OCI-LY3 (cell line): ENCODE results near the gene ARL6IP5.

Experiments used
- H2AFZ ChIP-seq: fragments of 200-600, 300-600 bp; shearing (Covaris generic); 2 replicates; pipeline ENCODE4 v1.6.0; 2014; ENCODE audit warnings: antibody characterized with exemption, low read depth, low read length
- H3K27ac ChIP-seq: fragments of 200-600, 300-600 bp; sonication (generic); 2 replicates; pipeline ENCODE4 v1.5.1; 2014; ENCODE audit warnings: mild to moderate bottlenecking, low read length, moderate library complexity, mixed read lengths
- H3K27me3 ChIP-seq: fragments of 200-600, 300-600 bp; sonication (generic); 2 replicates; pipeline ENCODE4 v1.6.1; 2014; ENCODE audit warnings: low read depth, low read length, mixed read lengths
- H3K36me3 ChIP-seq: fragments of 200-600, 300-600 bp; sonication (generic); replicated peaks from 2 replicates; pipeline ENCODE3; 2014; ENCODE audit warnings: low read depth, low read length, mixed read lengths
- H3K4me1 ChIP-seq: fragments of 300-600, 200-600 bp; sonication (generic); 2 replicates; pipeline ENCODE4 v1.6.1; 2014; ENCODE audit warnings: low read length, mixed read lengths
- H3K4me2 ChIP-seq: fragments of 200-600, 300-600 bp; sonication (generic); 2 replicates; pipeline ENCODE4 v1.6.1; 2014; ENCODE audit warnings: low read length, mixed read lengths
- H3K4me3 ChIP-seq: fragments of 300-600, 200-600 bp; sonication (generic); 2 replicates; pipeline ENCODE4 v1.5.1; 2014; ENCODE audit warnings: antibody characterized with exemption, mild to moderate bottlenecking, low read length, moderate library complexity
- H3K79me2 ChIP-seq: fragments of 300-600, 200-600 bp; shearing (Covaris generic); 2 replicates; pipeline ENCODE4 v1.6.1; 2014; ENCODE audit warnings: mild to moderate bottlenecking, low read length, mixed read lengths
- H3K9ac ChIP-seq: fragments of 300-600, 200-600 bp; shearing (Covaris generic); 2 replicates; pipeline ENCODE4 v1.6.0; 2014; ENCODE audit warnings: mild to moderate bottlenecking, low read length, moderate library complexity
- H3K9me3 ChIP-seq: fragments of 200-600, 300-600 bp; shearing (Covaris generic); 2 replicates; pipeline ENCODE4 v1.6.1; 2014; ENCODE audit warnings: low read length, mixed read lengths; ENCODE audit not compliant: insufficient read depth
- H4K20me1 ChIP-seq: fragments of 200-600, 300-600 bp; sonication (generic); 2 replicates; pipeline ENCODE4 v1.6.1; 2016; ENCODE audit warnings: low read length, mixed read lengths; ENCODE audit not compliant: insufficient read depth
- EZH2phosphoT487 ChIP-seq: fragments of 200-600 bp; shearing (Covaris generic); IDR thresholded peaks from 2 replicates; pipeline ENCODE4 v1.6.1; 2018; ENCODE audit warnings: antibody characterized with exemption, mixed run types, low read depth
- TF ChIP-seq, protein P1 (sequence below): fragments of 200-600, 300-600 bp; sonication (generic); IDR thresholded peaks from 2 replicates; pipeline ENCODE4 v1.5.1; 2014; ENCODE audit warnings: antibody characterized with exemption, low read length, low read depth

ARL6IP5 gene

GRCh38 chr3:69137412-69137811 lies 52.7 kb downstream of the ARL6IP5 start:
- Histone ChIP-seq H3K9me3 (no peaks in the 10 kb centered on the region), H2AFZ (no peak overlapping the region), H3K9ac (no peak overlapping the region), H3K4me2 (no peak overlapping the region), H3K36me3 (no peaks in the 10 kb centered on the region), H3K27ac (no peak overlapping the region), H3K4me1 (no peaks in the 10 kb centered on the region), H3K79me2 (no peaks in the 10 kb centered on the region), H3K4me3 (no peak overlapping the region), H3K27me3 (peaks cover 38% of the 10 kb centered on the region; the same call in 1 of the 2 replicates), H4K20me1 (no peaks in the 10 kb centered on the region)
- TF ChIP-seq EZH2phosphoT487, result no peak
- TF ChIP-seq, protein P1, sequence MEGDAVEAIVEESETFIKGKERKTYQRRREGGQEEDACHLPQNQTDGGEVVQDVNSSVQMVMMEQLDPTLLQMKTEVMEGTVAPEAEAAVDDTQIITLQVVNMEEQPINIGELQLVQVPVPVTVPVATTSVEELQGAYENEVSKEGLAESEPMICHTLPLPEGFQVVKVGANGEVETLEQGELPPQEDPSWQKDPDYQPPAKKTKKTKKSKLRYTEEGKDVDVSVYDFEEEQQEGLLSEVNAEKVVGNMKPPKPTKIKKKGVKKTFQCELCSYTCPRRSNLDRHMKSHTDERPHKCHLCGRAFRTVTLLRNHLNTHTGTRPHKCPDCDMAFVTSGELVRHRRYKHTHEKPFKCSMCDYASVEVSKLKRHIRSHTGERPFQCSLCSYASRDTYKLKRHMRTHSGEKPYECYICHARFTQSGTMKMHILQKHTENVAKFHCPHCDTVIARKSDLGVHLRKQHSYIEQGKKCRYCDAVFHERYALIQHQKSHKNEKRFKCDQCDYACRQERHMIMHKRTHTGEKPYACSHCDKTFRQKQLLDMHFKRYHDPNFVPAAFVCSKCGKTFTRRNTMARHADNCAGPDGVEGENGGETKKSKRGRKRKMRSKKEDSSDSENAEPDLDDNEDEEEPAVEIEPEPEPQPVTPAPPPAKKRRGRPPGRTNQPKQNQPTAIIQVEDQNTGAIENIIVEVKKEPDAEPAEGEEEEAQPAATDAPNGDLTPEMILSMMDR, result no peak

GRCh38 chr3:69141313-69141712 lies 56.6 kb downstream of the ARL6IP5 start:
- peaks cover 38% of the 10 kb centered on the region; the same call in 1 of the 2 replicates for H3K27me3 ChIP-seq
- no peak overlapping the region for H3K4me2 ChIP-seq
- TF ChIP-seq EZH2phosphoT487, result no peak
- TF ChIP-seq, protein P1, result no peak
- no peak overlapping the region for H3K27ac ChIP-seq
- H2AFZ ChIP-seq, result no peak overlapping the region
- H3K4me1 ChIP-seq, result no peaks in the 10 kb centered on the region
- H4K20me1 ChIP-seq, result no peaks in the 10 kb centered on the region
- no peaks in the 10 kb centered on the region for H3K9me3 ChIP-seq
- H3K9ac ChIP-seq, result no peak overlapping the region
- no peak overlapping the region for H3K4me3 ChIP-seq
- no peaks in the 10 kb centered on the region for H3K36me3 ChIP-seq
- no peaks in the 10 kb centered on the region for H3K79me2 ChIP-seq

GRCh38 chr3:69142090-69142489 lies 57.4 kb downstream of the ARL6IP5 start:
- Histone ChIP-seq H3K27me3 (peaks cover 35% of the 10 kb centered on the region; the same call in 1 of the 2 replicates), H3K4me1 (no peaks in the 10 kb centered on the region), H3K27ac (no peak overlapping the region), H3K9ac (no peak overlapping the region), H3K4me2 (no peak overlapping the region), H2AFZ (no peak overlapping the region), H3K9me3 (no peaks in the 10 kb centered on the region), H3K36me3 (no peaks in the 10 kb centered on the region), H3K4me3 (no peak overlapping the region), H3K79me2 (no peaks in the 10 kb centered on the region), H4K20me1 (no peaks in the 10 kb centered on the region)
- no peak for TF ChIP-seq EZH2phosphoT487
- TF ChIP-seq, protein P1, result no peak

DNA sequence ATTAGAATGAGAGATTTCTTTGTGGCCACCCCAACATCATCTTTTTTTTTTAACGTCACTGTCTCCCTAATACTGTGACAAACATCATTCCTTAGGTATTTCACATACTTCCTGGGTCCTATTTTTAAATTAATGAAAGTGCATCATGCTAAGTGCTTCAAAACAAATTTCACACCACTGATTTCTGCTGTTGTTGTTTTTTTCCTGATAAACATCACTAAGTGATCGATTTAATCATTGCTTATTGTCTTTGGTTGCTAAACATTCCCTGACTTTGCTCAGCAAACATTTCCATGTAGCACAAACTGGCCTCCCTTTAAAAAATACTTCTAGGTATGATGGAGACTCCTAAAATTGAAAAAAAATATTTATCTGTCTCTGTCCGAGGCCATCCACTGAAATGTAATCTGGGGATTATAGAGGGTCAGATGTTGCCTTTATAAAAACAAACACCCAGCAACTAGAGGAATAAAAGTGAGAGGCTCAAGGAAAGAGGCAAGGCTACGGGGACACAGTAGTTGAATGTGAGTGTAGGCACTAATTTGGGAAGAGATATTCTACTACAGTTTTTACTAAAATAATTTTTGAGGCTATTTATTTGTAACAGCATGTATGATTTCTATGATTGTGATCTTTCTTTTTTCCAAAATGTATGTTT lies 58.2 kb downstream of the ARL6IP5 start:
- H3K4me2 ChIP-seq, result no peak overlapping the region
- no peak for TF ChIP-seq EZH2phosphoT487
- H3K27me3 ChIP-seq, result peaks cover 35% of the 10 kb centered on the region; the same call in 1 of the 2 replicates
- H3K27ac ChIP-seq, result no peak overlapping the region
- no peaks in the 10 kb centered on the region for H3K4me1 ChIP-seq
- H3K9me3 ChIP-seq, result no peaks in the 10 kb centered on the region
- no peaks in the 10 kb centered on the region for H3K79me2 ChIP-seq
- H3K4me3 ChIP-seq, result no peak overlapping the region
- no peaks in the 10 kb centered on the region for H4K20me1 ChIP-seq
- no peak overlapping the region for H3K9ac ChIP-seq
- no peak overlapping the region for H2AFZ ChIP-seq
- no peaks in the 10 kb centered on the region for H3K36me3 ChIP-seq
